ENCODE measurements around the gene TOR2A. TPM values are rescaled to one million over a fixed set of nuclear protein-coding genes. Genes with fewer than 3 reads are reported as not detected.

The TOR2A gene
- total and polyA plus RNA-seq, 9 of the 15 experiments (the other 6 are each of a cell fraction or from before 2014, with no cell fraction given): 0.80 to 25.9 (median 11.1) TPM

- peak; percentile 60; the same call in 1 of the 2 replicates for TF ChIP-seq ATF2 (CRISPR knock-in tag; IDR thresholded peaks at IDR 0.05)
- 0 out of 2 replicates have a peak, but pooled peaks have one; percentile 58 for TF ChIP-seq TFAP4 (CRISPR knock-in tag; IDR thresholded peaks at IDR 0.05; ENCODE audit: borderline replicate concordance)
- peak; percentile 91 to 96 for TF ChIP-seq MNT (conservative IDR thresholded peaks at IDR 0.05)
- TF ChIP-seq GABPB1 (CRISPR knock-in tag; IDR thresholded peaks at IDR 0.05): peak; percentile 90
- TF ChIP-seq POLR2A (conservative IDR thresholded peaks at IDR 0.05): peak; percentile 75
- peak; percentile 99 to 100 (median 100) for TF ChIP-seq YY1 (IDR thresholded peaks at IDR 0.05; ENCODE audit: borderline replicate concordance in 1 of 3, control insufficient read depth in 1 of 3, extremely low read depth in 1 of 3, insufficient read depth in 3 of 3, insufficient read length in 1 of 3, insufficient replicate concordance in 2 of 3, low read depth in 1 of 3, low read length in 2 of 3)
- TF ChIP-seq HDAC1 (IDR thresholded peaks at IDR 0.05): peak in 1 of 2 experiments; percentile 96; a peak in 2 of 4 replicates
- TF ChIP-seq TBP (optimal IDR thresholded peaks at IDR 0.05; ENCODE audit: low read depth, low read length): no peak
- no peak for TF ChIP-seq ZBTB8A (IDR thresholded peaks at IDR 0.05; ENCODE audit: partially characterized antibody)
- peak; percentile 93 for TF ChIP-seq RFX1 (IDR thresholded peaks at IDR 0.05)
- peak; percentile 86 for TF ChIP-seq JUND (IDR thresholded peaks at IDR 0.05; ENCODE audit: borderline replicate concordance, low read depth, low read length)
- TF ChIP-seq JUND (tag; IDR thresholded peaks at IDR 0.05; ENCODE audit: borderline replicate concordance, low read depth, low read length): peak; percentile 86; the same call in 2 of the 3 replicates
- TF ChIP-seq ERF (CRISPR knock-in tag; IDR thresholded peaks at IDR 0.05): no peak
- TF ChIP-seq FOSL1 (tag; conservative IDR thresholded peaks at IDR 0.05): peak; percentile 33; the same call in 1 of the 2 replicates
- no peak for TF ChIP-seq NR2C2 (CRISPR knock-in tag; IDR thresholded peaks at IDR 0.05)
- TF ChIP-seq NR2C2 (tag; IDR thresholded peaks at IDR 0.05): peak; percentile 54; the same call in 1 of the 2 replicates
- TF ChIP-seq VEZF1 (CRISPR knock-in tag; IDR thresholded peaks at IDR 0.05): peak; percentile 61
- peak; percentile 44; the same call in 1 of the 2 replicates for TF ChIP-seq ETV5 (CRISPR knock-in tag; IDR thresholded peaks at IDR 0.05; ENCODE audit: low read depth)
- TF ChIP-seq NBN (IDR thresholded peaks at IDR 0.05; ENCODE audit: low read depth): 0 out of 2 replicates have a peak, but pooled peaks have one; percentile 69
- TF ChIP-seq MBD2 (IDR thresholded peaks at IDR 0.05; ENCODE audit: borderline replicate concordance, low read depth): peak; percentile 100
- TF ChIP-seq SMAD1 (IDR thresholded peaks at IDR 0.05; ENCODE audit: low read depth, low read length, partially characterized antibody): no peak
- no peak for TF ChIP-seq NFIC (IDR thresholded peaks at IDR 0.05)
These were observed 19.4 kb downstream of the TOR2A start, which contains the start of the genes PTRH1 and TTC16 (continued) for GRCh38 chr9:127715470-127716337.
